HepG2 (cell line): ENCODE measurements around the gene ABCC3. TPM values are rescaled to one million over a fixed set of nuclear protein-coding genes. Genes with fewer than 3 reads are reported as not detected.

Experiments
- BHLHE40 ChIP-seq: IDR thresholded peaks from 2 replicates; pipeline ENCODE4 v1.6.1; 2011; ENCODE audit warnings: low read length, improper control_type of control experiment
- FOXK1 ChIP-seq: sonication (generic); formaldehyde crosslinking; IDR thresholded peaks from 2 replicates; pipeline ENCODE4 v1.4.0; 2020; ENCODE audit warnings: low read depth, missing genetic modification reagents, borderline replicate concordance
- GZF1 ChIP-seq: sonication (generic); formaldehyde crosslinking; IDR thresholded peaks from 2 replicates; pipeline ENCODE4 v1.5.1; 2020; ENCODE audit warnings: mild to moderate bottlenecking, missing genetic modification reagents
- HHEX ChIP-seq: IDR thresholded peaks from 2 replicates; pipeline ENCODE4 v1.6.1; 2016; ENCODE audit warnings: control low read depth
- HMGXB3 ChIP-seq: sonication (generic); formaldehyde crosslinking; IDR thresholded peaks from 2 replicates; pipeline ENCODE4 v1.4.0; 2020; ENCODE audit warnings: missing genetic modification reagents, borderline replicate concordance
- HNF1B ChIP-seq: sonication (generic); formaldehyde crosslinking; IDR thresholded peaks from 2 replicates; pipeline ENCODE4 v1.5.1; 2020; ENCODE audit warnings: mild to moderate bottlenecking, moderate library complexity, missing genetic modification reagents
- HNRNPLL ChIP-seq: fragments of 200-400 bp; formaldehyde crosslinking; IDR thresholded peaks from 2 replicates; pipeline ENCODE4 v1.6.1; 2017; ENCODE audit warnings: mild to moderate bottlenecking, low read depth, low read length; ENCODE audit not compliant: poor library complexity, severe bottlenecking
- IKZF1 ChIP-seq: fragments of 450-650 bp; IDR thresholded peaks from 2 replicates; pipeline ENCODE4 v1.7.1; 2016
- JARID2 ChIP-seq: sonication (generic); formaldehyde crosslinking; IDR thresholded peaks from 2 replicates; pipeline ENCODE4 v1.8.1; 2023; ENCODE audit warnings: missing genetic modification reagents, inconsistent platforms; ENCODE audit not compliant: insufficient replicate concordance
- MXD1 ChIP-seq: sonication (generic); formaldehyde crosslinking; IDR thresholded peaks from 2 replicates; pipeline ENCODE4 v1.4.0; 2020; ENCODE audit warnings: mild to moderate bottlenecking, missing genetic modification reagents
- U2AF2 ChIP-seq: fragments of 200-400 bp; formaldehyde crosslinking; IDR thresholded peaks from 2 replicates; pipeline ENCODE4 v1.6.1; 2017; ENCODE audit warnings: low read depth, mild to moderate bottlenecking, low read length
- ZFP1 ChIP-seq: IDR thresholded peaks from 2 replicates; pipeline ENCODE4 v1.6.1; 2016
- ZNF180 ChIP-seq: sonication (generic); formaldehyde crosslinking; IDR thresholded peaks from 2 replicates; pipeline ENCODE4 v1.4.0; 2020; ENCODE audit warnings: low read depth, missing genetic modification reagents, borderline replicate concordance
- ZNF619 ChIP-seq: sonication (generic); formaldehyde crosslinking; IDR thresholded peaks from 2 replicates; pipeline ENCODE4 v1.4.0; 2020; ENCODE audit warnings: mild to moderate bottlenecking, missing genetic modification reagents
- polyA plus RNA-seq, 8 experiments: library from polyadenylated mRNA; depleted of rRNA in 3 of 8; stranded (reverse) in 7 of 8; unstranded in 1 of 8; fragments of >200 nt; fragmentation: Illumina TruSeq in 4 of 8; extraction: Trizol in 4 of 8; gene quantifications; 2 replicates each; pipeline versions ENCODE4 v1.2.1 to v1.2.3, GENCODE V29; 2011 to 2016; ENCODE audit warnings: low read depth in 4 of 8, missing spikeins in 1 of 8, mixed read lengths in 1 of 8; ENCODE audit not compliant: insufficient read depth in 1 of 8
- total RNA-seq, 5 experiments: library from RNA; depleted of rRNA; stranded (reverse); fragments of >200 nt; fragmentation: Illumina TruSeq; extraction: Trizol; gene quantifications; 2 replicates each; pipeline ENCODE4 v1.2.3, GENCODE V29; 2016; ENCODE audit warnings: low read depth in 1 of 5
- TF ChIP-seq, protein P1 (sequence below): sonication (generic); formaldehyde crosslinking; IDR thresholded peaks from 2 replicates; pipeline ENCODE4 v1.8.1; 2022; ENCODE audit warnings: mild to moderate bottlenecking, missing genetic modification reagents
- TF ChIP-seq, protein P2 (sequence below): conservative IDR thresholded peaks from 2 replicates; pipeline ENCODE4 v1.6.1; 2018; ENCODE audit warnings: missing genetic modification reagents

The ABCC3 gene
- total and polyA plus RNA-seq, 2 of the 13 experiments (the other 11 are each of a cell fraction or from before 2014, with no cell fraction given) = 25.2 to 50.7 TPM

- TF ChIP-seq HMGXB3 (CRISPR knock-in tag) = peak; percentile 84
- TF ChIP-seq HNF1B (CRISPR knock-in tag) = peak; percentile 80
- no peak for TF ChIP-seq HNRNPLL
- TF ChIP-seq ZNF180 = no peak
- no peak for TF ChIP-seq JARID2 (CRISPR knock-in tag)
- no peak for TF ChIP-seq HHEX (CRISPR knock-in tag)
- TF ChIP-seq FOXK1 (CRISPR knock-in tag) = 0 out of 2 replicates have a peak, but pooled peaks have one; percentile 23
- no peak for TF ChIP-seq U2AF2
- TF ChIP-seq GZF1 (CRISPR knock-in tag) = no peak
- no peak for TF ChIP-seq ZNF619 (CRISPR knock-in tag)
- TF ChIP-seq BHLHE40 = no peak
- TF ChIP-seq, protein P1, sequence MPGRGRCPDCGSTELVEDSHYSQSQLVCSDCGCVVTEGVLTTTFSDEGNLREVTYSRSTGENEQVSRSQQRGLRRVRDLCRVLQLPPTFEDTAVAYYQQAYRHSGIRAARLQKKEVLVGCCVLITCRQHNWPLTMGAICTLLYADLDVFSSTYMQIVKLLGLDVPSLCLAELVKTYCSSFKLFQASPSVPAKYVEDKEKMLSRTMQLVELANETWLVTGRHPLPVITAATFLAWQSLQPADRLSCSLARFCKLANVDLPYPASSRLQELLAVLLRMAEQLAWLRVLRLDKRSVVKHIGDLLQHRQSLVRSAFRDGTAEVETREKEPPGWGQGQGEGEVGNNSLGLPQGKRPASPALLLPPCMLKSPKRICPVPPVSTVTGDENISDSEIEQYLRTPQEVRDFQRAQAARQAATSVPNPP = no peak
- TF ChIP-seq MXD1 = no peak
- TF ChIP-seq IKZF1 = no peak
- TF ChIP-seq ZFP1 (CRISPR knock-in tag) = no peak
- TF ChIP-seq, protein P2, sequence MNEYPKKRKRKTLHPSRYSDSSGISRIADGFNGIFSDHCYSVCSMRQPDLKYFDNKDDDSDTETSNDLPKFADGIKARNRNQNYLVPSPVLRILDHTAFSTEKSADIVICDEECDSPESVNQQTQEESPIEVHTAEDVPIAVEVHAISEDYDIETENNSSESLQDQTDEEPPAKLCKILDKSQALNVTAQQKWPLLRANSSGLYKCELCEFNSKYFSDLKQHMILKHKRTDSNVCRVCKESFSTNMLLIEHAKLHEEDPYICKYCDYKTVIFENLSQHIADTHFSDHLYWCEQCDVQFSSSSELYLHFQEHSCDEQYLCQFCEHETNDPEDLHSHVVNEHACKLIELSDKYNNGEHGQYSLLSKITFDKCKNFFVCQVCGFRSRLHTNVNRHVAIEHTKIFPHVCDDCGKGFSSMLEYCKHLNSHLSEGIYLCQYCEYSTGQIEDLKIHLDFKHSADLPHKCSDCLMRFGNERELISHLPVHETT = no peak
These were observed 25.6 kb downstream of the ABCC3 start (continued) for GRCh38 chr17:50660042-50660886.
